HG02763 (cell line): ENCODE measurements around the gene FN3K.
"Not testable (repeated sequence)": the region's sequence is repeated elsewhere in the genome, so short reads cannot be mapped to it uniquely, and the experiment has no call there.

ENCODE experiments used
- ATAC-seq: cut with Tn5 transposase; IDR thresholded peaks from one replicate; pipeline ENCODE4 v1.9.1; 2021; ENCODE audit warnings: mild to moderate bottlenecking, moderate library complexity; ENCODE audit not compliant: unreplicated experiment

FN3K gene

GRCh38 chr17:82736511-82737185, 1.2 kb downstream of the FN3K start:
- no peak for ATAC-seq

GRCh38 chr17:82737967-82738877, 2.8 kb downstream of the FN3K start:
- ATAC-seq = no peak

- ATAC-seq = no peak
These were observed 5.7 kb downstream of the FN3K start for GRCh38 chr17:82740906-82741759.

GRCh38 chr17:82743344-82744219, 8.2 kb downstream of the FN3K start:
- ATAC-seq = no peak

- not testable (repeated sequence) for ATAC-seq
These were observed 9.3 kb downstream of the FN3K start for GRCh38 chr17:82744736-82745135.

- ATAC-seq = no peak
These were observed 10.1 kb downstream of the FN3K start for GRCh38 chr17:82745524-82745923.

- no peak for ATAC-seq
These were observed 13.3 kb downstream of the FN3K start for GRCh38 chr17:82748756-82749155.

GRCh38 chr17:82750241-82750908, 15.0 kb downstream of the FN3K start:
- ATAC-seq = no peak

GRCh38 chr17:82751171-82751570, 15.8 kb downstream of the FN3K start:
- ATAC-seq = peak; percentile 20

GRCh38 chr17:82751571-82752370, 16.4 kb downstream of the FN3K start, which contains the start of gene TBCD:
TSS of gene TBCD (plus strand) at chr17:82752065. CDS start at chr17:82752194, 129 bp downstream.
- peak; percentile 69 for ATAC-seq

GRCh38 chr17:82752371-82753200, 17.2 kb downstream of the FN3K start:
- no peak for ATAC-seq

GRCh38 chr17:82753201-82753464, 17.7 kb downstream of the FN3K start:
- ATAC-seq = no peak

- ATAC-seq = no peak
These were observed 19.1 kb downstream of the FN3K start for GRCh38 chr17:82754297-82755208.

GRCh38 chr17:82756166-82756565, 20.8 kb downstream of the FN3K start:
- ATAC-seq = no peak

GRCh38 chr17:82765371-82765770, 30.0 kb downstream of the FN3K start:
- no peak for ATAC-seq

GRCh38 chr17:82767041-82767754, 31.8 kb downstream of the FN3K start:
- no peak for ATAC-seq
